Stimulated activated CD4-positive, alpha-beta T cell treated with anti-CD3 and anti-CD28 coated beads, Interleukin-12 subunit alpha, Interleukin-12 subunit beta, amount 100 ng/mL, for 24 hours (primary cell): ENCODE results near the gene ADCY1.
"Not testable (repeated sequence)": the region's sequence is repeated elsewhere in the genome, so short reads cannot be mapped to it uniquely, and the experiment has no call there.

ENCODE experiments used
- DNase-seq, 2 experiments: peaks; one replicate each; pipeline ENCODE4 v3.0.0-alpha.2; 2020; ENCODE audit warnings: low read depth in 2 of 2

Gene ADCY1

DNA sequence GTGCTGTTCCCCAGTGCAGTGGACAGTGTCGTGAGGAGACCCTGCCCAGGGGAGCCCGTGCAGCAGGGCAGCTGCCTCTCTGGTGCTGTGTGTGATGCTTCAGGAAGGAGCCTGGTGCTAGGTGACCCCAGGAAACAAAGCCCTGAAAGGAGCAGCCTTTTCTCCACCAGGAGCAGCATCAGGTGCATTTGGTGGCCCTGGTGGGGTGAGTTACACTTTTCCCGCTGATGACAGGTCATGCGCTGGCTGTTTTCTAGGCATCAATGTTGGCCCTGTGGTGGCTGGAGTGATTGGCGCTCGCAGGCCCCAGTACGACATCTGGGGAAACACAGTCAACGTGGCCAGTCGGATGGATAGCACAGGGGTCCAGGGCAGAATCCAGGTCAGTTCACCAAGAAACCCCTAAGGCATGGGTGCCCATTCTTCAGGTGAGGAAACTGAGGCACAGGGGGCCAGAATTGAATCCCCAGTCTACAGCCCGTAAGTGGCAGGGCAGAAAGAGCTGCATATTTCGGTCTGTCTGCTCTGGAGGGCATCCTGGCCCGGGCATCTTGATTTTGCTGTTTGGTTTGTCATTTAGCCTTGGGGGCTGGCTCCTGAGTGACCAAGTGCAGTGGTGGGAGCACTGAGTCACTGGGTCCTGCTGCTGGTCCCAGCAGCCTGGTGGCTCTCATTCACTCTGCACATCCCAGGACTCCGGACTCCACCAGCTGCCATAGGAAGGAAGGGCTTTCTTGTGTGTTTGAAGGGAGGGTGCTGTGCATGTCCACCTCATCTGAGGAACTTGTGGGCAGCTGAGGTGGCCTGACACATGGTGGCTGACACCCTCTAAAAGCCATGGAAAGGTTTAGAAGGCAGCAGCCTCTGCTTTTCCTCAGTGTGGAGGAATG lies 136.3 kb downstream of the ADCY1 start:
- DNase-seq = no peak

GRCh38 chr7:45711161-45711490 lies 137.0 kb downstream of the ADCY1 start:
- DNase-seq = no peak

DNA sequence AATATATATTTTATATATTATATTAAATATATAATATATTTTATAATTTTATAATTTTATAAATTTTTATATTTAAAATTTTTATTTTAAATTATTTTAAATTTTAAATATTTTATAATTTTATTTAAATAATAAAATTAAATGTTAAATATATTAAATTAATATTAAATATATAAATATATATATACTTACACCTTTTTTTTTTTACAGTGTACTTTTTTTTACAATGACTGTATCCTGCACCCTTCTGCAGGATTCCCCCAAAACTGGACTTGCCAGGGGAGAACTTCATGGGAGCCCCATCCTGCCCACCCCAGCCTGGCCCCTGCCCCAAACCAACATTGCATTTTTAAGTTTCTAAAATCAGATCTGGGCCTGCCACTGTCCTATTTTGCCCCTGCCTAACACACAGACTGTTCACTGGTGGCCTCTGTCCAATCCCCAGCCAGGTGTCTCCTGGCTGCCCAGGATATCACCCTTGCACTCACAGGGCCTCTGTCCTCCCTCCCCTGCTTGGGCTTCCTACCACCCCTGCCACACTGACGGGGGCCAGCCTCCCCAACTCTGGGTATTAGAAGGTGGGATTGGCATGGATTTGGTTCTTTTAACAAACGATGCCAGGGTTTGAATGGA lies 138.0 kb downstream of the ADCY1 start:
- no peak for DNase-seq

DNA sequence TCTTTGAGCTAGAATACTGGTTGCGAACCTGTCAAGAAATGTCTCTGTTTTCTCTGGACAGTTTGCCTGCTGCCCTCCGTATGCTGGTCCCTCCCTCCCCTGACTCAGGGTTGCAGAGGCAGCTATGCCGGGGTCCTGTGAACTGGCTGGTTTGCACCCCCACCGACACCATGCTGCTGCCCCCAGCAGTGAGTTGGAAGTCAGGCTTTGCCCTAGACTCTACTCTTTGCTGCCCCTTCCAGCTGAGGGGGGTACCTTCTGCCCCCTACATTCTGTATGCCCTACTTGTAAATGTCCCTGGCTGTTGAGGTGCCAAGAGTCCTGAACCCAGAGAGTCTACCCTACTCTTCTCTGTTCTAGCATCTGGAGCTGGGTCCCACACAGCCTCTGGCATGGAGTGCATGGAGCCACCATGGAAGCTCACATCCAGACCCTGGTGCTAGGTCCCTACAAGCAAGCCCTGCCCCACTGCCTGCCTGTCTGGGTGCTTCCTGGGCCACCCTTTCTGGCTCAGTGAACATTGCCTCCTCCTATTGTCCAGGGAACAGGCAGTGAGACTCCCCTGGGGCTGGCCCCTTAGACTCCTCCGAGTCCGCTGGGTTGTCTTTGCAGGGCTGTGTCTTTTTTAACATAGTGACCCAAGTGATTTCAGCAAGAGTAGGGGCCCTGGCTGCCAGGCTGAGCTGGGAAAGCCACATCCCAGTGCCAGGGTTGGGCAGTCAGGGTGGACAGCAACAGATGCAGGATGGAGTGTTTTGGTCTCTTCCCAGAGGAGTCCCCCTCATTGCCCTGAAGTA lies 138.9 kb downstream of the ADCY1 start:
- DNase-seq = no peak

- no peak for DNase-seq
Observed at GRCh38 chr7:45713669-45714520, 139.7 kb downstream of the ADCY1 start.

- no peak for DNase-seq
Observed at GRCh38 chr7:45714521-45714820, 140.3 kb downstream of the ADCY1 start.

- no peak for DNase-seq
Observed at GRCh38 chr7:45715471-45716352, 141.5 kb downstream of the ADCY1 start.

GRCh38 chr7:45716380-45717203 lies 142.4 kb downstream of the ADCY1 start:
- no peak for DNase-seq

- DNase-seq = no peak
Observed at GRCh38 chr7:45717537-45718235, 143.5 kb downstream of the ADCY1 start.

- DNase-seq = no peak
Observed at GRCh38 chr7:45718464-45719330, 144.5 kb downstream of the ADCY1 start.

- DNase-seq = no peak
Observed at GRCh38 chr7:45720989-45721388, 146.8 kb downstream of the ADCY1 start.

DNA sequence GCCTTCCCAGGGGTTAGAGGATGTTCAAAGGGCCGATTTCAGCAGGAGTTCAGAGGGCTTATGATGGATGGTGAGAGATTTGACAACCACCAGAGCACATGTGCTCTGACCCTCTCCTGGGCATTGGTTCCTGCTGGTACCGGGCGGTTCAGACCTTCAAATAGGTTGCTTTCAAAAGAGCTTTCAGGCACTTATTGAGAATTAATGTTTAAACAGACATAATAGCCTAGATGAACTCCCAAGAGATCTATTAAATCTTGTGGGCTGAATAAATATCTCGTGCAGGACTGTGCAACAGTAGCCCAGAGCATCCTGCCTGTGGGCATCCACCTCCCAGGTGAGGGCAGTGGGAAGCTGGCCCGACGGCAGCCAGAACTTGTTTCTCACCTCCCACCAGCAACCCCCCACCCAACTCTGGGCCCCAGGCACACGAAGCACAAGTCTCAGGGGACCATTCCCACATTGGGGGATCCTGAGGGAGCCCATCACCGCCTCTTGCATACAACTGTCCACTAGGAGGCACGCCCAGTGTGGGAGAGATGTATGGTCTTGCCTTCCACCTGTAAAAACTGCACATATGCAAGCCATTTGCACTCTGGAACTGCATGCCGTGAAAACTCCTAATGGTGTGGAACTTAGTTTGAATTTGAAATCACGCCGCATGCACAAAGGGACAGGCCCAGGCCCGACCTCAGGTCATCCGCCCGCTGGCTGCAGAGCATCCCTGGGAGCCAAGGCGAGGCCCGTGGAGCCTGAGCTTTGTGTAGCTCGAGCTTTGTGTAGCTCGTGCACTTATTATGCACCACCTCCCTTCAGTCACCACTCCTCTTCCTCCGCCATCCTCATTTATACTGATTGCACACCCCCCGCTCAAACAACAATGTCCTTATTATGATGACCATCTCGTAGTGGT lies 147.8 kb downstream of the ADCY1 start:
- DNase-seq = no peak

GRCh38 chr7:45725231-45725630 lies 151.1 kb downstream of the ADCY1 start:
- DNase-seq = not testable (repeated sequence)

GRCh38 chr7:45726883-45727282 lies 152.7 kb downstream of the ADCY1 start:
- no peak for DNase-seq

GRCh38 chr7:45731692-45732443 lies 157.7 kb downstream of the ADCY1 start:
- not testable (repeated sequence) for DNase-seq

- DNase-seq = not testable (repeated sequence)
Observed at GRCh38 chr7:45738920-45739319, 164.8 kb downstream of the ADCY1 start.
